HepG2 (cell line): Measurements from ENCODE around the gene TLR4. TPM values are rescaled to one million over a fixed set of nuclear protein-coding genes. Genes with fewer than 3 reads are reported as not detected.

Experiments used
- ATAC-seq: fragments of 200-7000 bp; cut with Tn5 transposase; 3 replicates; pipeline ENCODE4 v1.9.1; 2020; ENCODE audit warnings: mild to moderate bottlenecking, moderate library complexity
- BruUV-seq: library from RNA; stranded (reverse); fragments of 400-500 nt; replicated peaks from 2 replicates; lab custom pipeline; 2021; lab: Mats Ljungman, UMichigan
- CTCF ChIA-PET: fragments of 300-600 bp; formaldehyde crosslinking; extraction: SDS; loops from one replicate; lab custom pipeline; 2021; ENCODE audit warnings: low total read pairs, inconsistent platforms, low intra/inter-chr PET ratio; lab: Yijun Ruan, JAX
- POLR2A ChIA-PET: fragments of 350-600 bp; sonication (Branson Sonifier 250); formaldehyde crosslinking; loops from one replicate; lab custom pipeline; 2020; ENCODE audit warnings: antibody characterized with exemption, inconsistent platforms; lab: Yijun Ruan, JAX
- DNase-seq: peaks from one replicate; pipeline ENCODE4 v3.0.0-alpha.2; 2015; ENCODE audit warnings: low spot score
- FAIRE-seq: peaks from 3 replicates; lab custom pipeline; 2011; peaks lifted over from hg19 to GRCh38; lab: Jason Lieb, UNC
- H2AFZ ChIP-seq: one replicate; pipeline ENCODE4 v1.6.1; 2011; ENCODE audit warnings: low read length, inconsistent platforms
- H3K27ac ChIP-seq: fragments of 300-600 bp; 3 replicates; pipeline ENCODE4 v1.8.0; 2011; ENCODE audit warnings: mixed run types, mild to moderate bottlenecking, mixed read lengths, low read length, inconsistent platforms; ENCODE audit not compliant: insufficient read depth; ENCODE audit errors: extremely low read length
- H3K27me3 ChIP-seq, 2 experiments: fragments of 200-600 bp in 1 of 2; 2 replicates in 1 of 2; 3 replicates in 1 of 2; pipeline versions ENCODE4 v1.6.0 to v1.8.0; 2011; ENCODE audit warnings: low read length in 2 of 2, mild to moderate bottlenecking in 2 of 2, moderate library complexity in 2 of 2, inconsistent platforms in 1 of 2; ENCODE audit not compliant: insufficient read depth in 2 of 2, control insufficient read depth in 1 of 2
- H3K36me3 ChIP-seq, 2 experiments: fragments of 200-600 bp in 1 of 2; replicated peaks in 1 of 2; 2 replicates in 1 of 2; 3 replicates in 1 of 2; pipeline versions ENCODE4 v1.5.1 to v1.8.0; 2011; ENCODE audit warnings: low read length in 2 of 2, inconsistent platforms in 1 of 2; ENCODE audit not compliant: insufficient read depth in 2 of 2, control insufficient read depth in 1 of 2
- H3K4me1 ChIP-seq: 2 replicates; pipeline ENCODE4 v1.5.1; 2012; ENCODE audit warnings: low read length, inconsistent platforms; ENCODE audit not compliant: insufficient read depth
- H3K4me2 ChIP-seq: 2 replicates; pipeline ENCODE4 v1.6.0; 2011; ENCODE audit warnings: low read depth, low read length, inconsistent platforms
- H3K4me3 ChIP-seq, 3 experiments: fragments of 200-600 bp in 1 of 3; sonication (generic), shearing (Covaris generic) in 1 of 3; replicated peaks in 1 of 3; 2 replicates each; pipeline ENCODE4 v1.5.1; 2011 to 2016; ENCODE audit warnings: low read length in 3 of 3, inconsistent platforms in 2 of 3, low read depth in 2 of 3, mild to moderate bottlenecking in 2 of 3, control low read depth in 1 of 3, mixed read lengths in 1 of 3; ENCODE audit not compliant: insufficient read depth in 1 of 3
- H3K79me2 ChIP-seq: one replicate; pipeline ENCODE4 v1.6.1; 2011; ENCODE audit warnings: low read length, inconsistent platforms; ENCODE audit not compliant: insufficient read depth
- H3K9ac ChIP-seq: 2 replicates; pipeline ENCODE4 v1.6.0; 2011; ENCODE audit warnings: mild to moderate bottlenecking, low read depth, low read length, inconsistent platforms; ENCODE audit not compliant: insufficient read depth
- H3K9me3 ChIP-seq: 2 replicates; pipeline ENCODE4 v1.5.1; 2012; ENCODE audit warnings: mild to moderate bottlenecking, low read length
- H4K20me1 ChIP-seq: 2 replicates; pipeline ENCODE4 v1.6.0; 2011; ENCODE audit warnings: inconsistent platforms, mild to moderate bottlenecking, low read length, moderate library complexity; ENCODE audit not compliant: insufficient read depth
- AFF4 ChIP-seq: sonication (generic); formaldehyde crosslinking; IDR thresholded peaks from 2 replicates; pipeline ENCODE4 v1.4.0; 2020; ENCODE audit warnings: missing genetic modification reagents
- DR1 ChIP-seq: sonication (generic); formaldehyde crosslinking; IDR thresholded peaks from 2 replicates; pipeline ENCODE4 v1.8.0; 2021; ENCODE audit warnings: mild to moderate bottlenecking, missing genetic modification reagents, inconsistent platforms
- ETS1 ChIP-seq: sonication (generic); formaldehyde crosslinking; IDR thresholded peaks from 2 replicates; pipeline ENCODE4 v1.4.0; 2020; ENCODE audit warnings: missing genetic modification reagents
- IKZF5 ChIP-seq: IDR thresholded peaks from 2 replicates; pipeline ENCODE4 v1.6.1; 2018; ENCODE audit warnings: missing genetic modification reagents, mild to moderate bottlenecking, missing compliant biosample characterization
- KAT2B ChIP-seq: fragments of 150-350 bp; IDR thresholded peaks from 2 replicates; pipeline ENCODE4 v1.6.1; 2014; ENCODE audit warnings: low read depth, low read length, borderline replicate concordance
- KLF15 ChIP-seq: sonication (generic); formaldehyde crosslinking; IDR thresholded peaks from 2 replicates; pipeline ENCODE4 v1.8.1; 2023; ENCODE audit warnings: borderline replicate concordance, mild to moderate bottlenecking, inconsistent platforms, missing genetic modification reagents, mixed read lengths
- MAF1 ChIP-seq: sonication (generic); formaldehyde crosslinking; IDR thresholded peaks from 2 replicates; pipeline ENCODE4 v1.5.0; 2020; ENCODE audit warnings: missing genetic modification reagents, borderline replicate concordance
- RNF2 ChIP-seq: fragments of 450-650 bp; conservative IDR thresholded peaks from 2 replicates; pipeline ENCODE4 v1.6.1; 2016; ENCODE audit warnings: low read depth
- TERF1 ChIP-seq: sonication (generic); formaldehyde crosslinking; IDR thresholded peaks from 2 replicates; pipeline ENCODE4 v1.8.0; 2022; ENCODE audit warnings: mild to moderate bottlenecking, missing genetic modification reagents, moderate library complexity
- ZBTB7A ChIP-seq: sonication (generic); formaldehyde crosslinking; IDR thresholded peaks from 2 replicates; pipeline ENCODE4 v1.8.0; 2022; ENCODE audit warnings: mild to moderate bottlenecking, missing genetic modification reagents
- ZMYM2 ChIP-seq: sonication (generic); formaldehyde crosslinking; IDR thresholded peaks from 2 replicates; pipeline ENCODE4 v1.8.0; 2022; ENCODE audit warnings: mild to moderate bottlenecking, missing genetic modification reagents
- ZNF232 ChIP-seq: sonication (generic); formaldehyde crosslinking; IDR thresholded peaks from 2 replicates; pipeline ENCODE4 v1.4.0; 2020; ENCODE audit warnings: missing genetic modification reagents, borderline replicate concordance
- ZNF274 ChIP-seq: sonication (generic); formaldehyde crosslinking; IDR thresholded peaks from 2 replicates; pipeline ENCODE4 v1.5.1; 2020; ENCODE audit warnings: mild to moderate bottlenecking, missing genetic modification reagents
- ZNF382 ChIP-seq: sonication (generic); formaldehyde crosslinking; IDR thresholded peaks from 2 replicates; pipeline ENCODE4 v1.5.0; 2020; ENCODE audit warnings: missing genetic modification reagents, mild to moderate bottlenecking, borderline replicate concordance
- ZNF761 ChIP-seq: sonication (generic); formaldehyde crosslinking; conservative IDR thresholded peaks from 2 replicates; pipeline ENCODE4 v1.4.0; 2020; ENCODE audit warnings: mild to moderate bottlenecking, missing genetic modification reagents
- ZNF766 ChIP-seq: sonication (generic); formaldehyde crosslinking; IDR thresholded peaks from 2 replicates; pipeline ENCODE4 v1.5.0; 2020; ENCODE audit warnings: missing genetic modification reagents, borderline replicate concordance
- WGBS: methylation state at CpG from one replicate; pipeline ENCODE4 v1.1.6; 2017; ENCODE audit warnings: low lambda C conversion rate; 5-methylcytosine and 5-hydroxymethylcytosine counted together
- in situ Hi-C: cut with HindIII; loops from 2 replicates; pipeline ENCODE4 v1.10.0; 2017; ENCODE audit warnings: low pct_unique_long_range_greater_than_20kb; ENCODE audit not compliant: extremely low pct_ligation_motif_present
- intact Hi-C: fragments of 100-400 bp; cut with micrococcal nuclease; formaldehyde crosslinking; loops from one replicate; pipeline ENCODE4 v1.10.0; 2022; ENCODE audit not compliant: unreplicated experiment
- polyA plus RNA-seq, 8 experiments: library from polyadenylated mRNA; depleted of rRNA in 3 of 8; stranded (reverse) in 7 of 8; unstranded in 1 of 8; fragments of >200 nt; fragmentation: Illumina TruSeq in 4 of 8; extraction: Trizol in 4 of 8; gene quantifications; 2 replicates each; pipeline versions ENCODE4 v1.2.1 to v1.2.3, GENCODE V29; 2011 to 2016; ENCODE audit warnings: low read depth in 4 of 8, missing spikeins in 1 of 8, mixed read lengths in 1 of 8; ENCODE audit not compliant: insufficient read depth in 1 of 8
- total RNA-seq, 5 experiments: library from RNA; depleted of rRNA; stranded (reverse); fragments of >200 nt; fragmentation: Illumina TruSeq; extraction: Trizol; gene quantifications; 2 replicates each; pipeline ENCODE4 v1.2.3, GENCODE V29; 2016; ENCODE audit warnings: low read depth in 1 of 5

The TLR4 gene
- total and polyA plus RNA-seq, 2 of the 13 experiments (the other 11 are each of a cell fraction or from before 2014, with no cell fraction given): 0.07 to 0.22 TPM

GRCh38 chr9:117745598-117745997 is 41.4 kb downstream of the TLR4 start:
- no peak overlapping the region for H3K4me2 ChIP-seq
- CTCF ChIA-PET: no interaction called here
- no peak overlapping the region for H2AFZ ChIP-seq
- H3K27me3 ChIP-seq: no peaks in the 10 kb centered on the region; a peak in 1 of 5 replicates
- H3K79me2 ChIP-seq: no peaks in the 10 kb centered on the region
- H3K36me3 ChIP-seq: no peaks in the 10 kb centered on the region
- H3K9me3 ChIP-seq: no peaks in the 10 kb centered on the region
- DNase-seq (no peak), ATAC-seq (no peak), FAIRE-seq (no peak)
- H3K4me1 ChIP-seq: no peaks in the 10 kb centered on the region
- H3K4me3 ChIP-seq: no peak overlapping the region
- POLR2A ChIA-PET: no interaction called here
- in situ Hi-C loops (no loop called here), intact Hi-C loops (no loop called here)
- H4K20me1 ChIP-seq: no peaks in the 10 kb centered on the region
- 20% methylated on average over 8 of the region's 8 CpGs for WGBS
- H3K9ac ChIP-seq: no peak overlapping the region
- no peak overlapping the region for H3K27ac ChIP-seq
- BruUV-seq: no TSS peak
- no peak for TF ChIP-seq ZNF232 (CRISPR knock-in tag)
- no peak for TF ChIP-seq TERF1 (CRISPR knock-in tag)
- no peak for TF ChIP-seq MAF1 (CRISPR knock-in tag)
- TF ChIP-seq AFF4 (CRISPR knock-in tag): no peak
- no peak for TF ChIP-seq KAT2B
- no peak for TF ChIP-seq DR1
- TF ChIP-seq ZNF274 (CRISPR knock-in tag): no peak
- TF ChIP-seq ZNF766 (CRISPR knock-in tag): no peak
- no peak for TF ChIP-seq ZNF761 (CRISPR knock-in tag)
- TF ChIP-seq ZNF382 (CRISPR knock-in tag): no peak
- no peak for TF ChIP-seq IKZF5 (CRISPR knock-in tag)
- TF ChIP-seq ZMYM2: no peak
- no peak for TF ChIP-seq RNF2
- TF ChIP-seq ZBTB7A (CRISPR knock-in tag): no peak
- TF ChIP-seq KLF15: no peak
- TF ChIP-seq ETS1 (CRISPR knock-in tag): no peak
